Suppressor macrophage treated with lipopolysaccharide for 4 hours (primary cell): ENCODE results near the gene RELN.

Experiments
- DNase-seq: peaks from one replicate; pipeline ENCODE4 v3.0.0-alpha.2; 2020

Gene RELN

GRCh38 chr7:103711413-103711812 lies 278.0 kb downstream of the RELN start:
- no peak for DNase-seq

- peak; percentile 2 for DNase-seq
These were observed 279.2 kb downstream of the RELN start for GRCh38 chr7:103710247-103710646.

- no peak for DNase-seq
These were observed 282.7 kb downstream of the RELN start for GRCh38 chr7:103706805-103707204.

- DNase-seq, result no peak
These were observed 283.9 kb downstream of the RELN start for GRCh38 chr7:103705542-103705941.

- DNase-seq, result no peak
These were observed 284.8 kb downstream of the RELN start for GRCh38 chr7:103704701-103705100.

- no peak for DNase-seq
These were observed 286.5 kb downstream of the RELN start for GRCh38 chr7:103702982-103703381.

GRCh38 chr7:103702454-103702853 lies 287.0 kb downstream of the RELN start:
- no peak for DNase-seq

GRCh38 chr7:103699032-103699431 lies 290.4 kb downstream of the RELN start:
- no peak for DNase-seq

- DNase-seq, result no peak
These were observed 291.4 kb downstream of the RELN start for GRCh38 chr7:103698064-103698463.

GRCh38 chr7:103695521-103695920 lies 293.9 kb downstream of the RELN start:
- no peak for DNase-seq

GRCh38 chr7:103694304-103694703 lies 295.2 kb downstream of the RELN start:
- no peak for DNase-seq

- no peak for DNase-seq
These were observed 298.2 kb downstream of the RELN start for GRCh38 chr7:103691291-103691690.

GRCh38 chr7:103690242-103690974 lies 299.1 kb downstream of the RELN start:
- no peak for DNase-seq

- DNase-seq, result no peak
These were observed 300.2 kb downstream of the RELN start for GRCh38 chr7:103689255-103689654.

- no peak for DNase-seq
These were observed 301.5 kb downstream of the RELN start for GRCh38 chr7:103687951-103688350.

- DNase-seq, result no peak
These were observed 302.2 kb downstream of the RELN start for GRCh38 chr7:103687272-103687671.

- DNase-seq, result no peak
These were observed 302.7 kb downstream of the RELN start for GRCh38 chr7:103686763-103687162.

GRCh38 chr7:103686064-103686463 lies 303.4 kb downstream of the RELN start:
- no peak for DNase-seq

GRCh38 chr7:103685646-103686045 lies 303.8 kb downstream of the RELN start:
- DNase-seq, result no peak

- no peak for DNase-seq
These were observed 306.1 kb downstream of the RELN start for GRCh38 chr7:103683348-103683747.

- no peak for DNase-seq
These were observed 309.0 kb downstream of the RELN start for GRCh38 chr7:103680161-103681144.

GRCh38 chr7:103679151-103680132 lies 310.0 kb downstream of the RELN start:
- DNase-seq, result no peak
